ENCODE results near the gene FUT1. TPM values are rescaled to one million over a fixed set of nuclear protein-coding genes. Genes with fewer than 3 reads are reported as not detected.

Gene FUT1
- total and polyA plus RNA-seq, 9 of the 15 experiments (the other 6 are each of a cell fraction or from before 2014, with no cell fraction given), result 2.3 to 18.5 (median 8.8) TPM

- TF ChIP-seq, protein P1, sequence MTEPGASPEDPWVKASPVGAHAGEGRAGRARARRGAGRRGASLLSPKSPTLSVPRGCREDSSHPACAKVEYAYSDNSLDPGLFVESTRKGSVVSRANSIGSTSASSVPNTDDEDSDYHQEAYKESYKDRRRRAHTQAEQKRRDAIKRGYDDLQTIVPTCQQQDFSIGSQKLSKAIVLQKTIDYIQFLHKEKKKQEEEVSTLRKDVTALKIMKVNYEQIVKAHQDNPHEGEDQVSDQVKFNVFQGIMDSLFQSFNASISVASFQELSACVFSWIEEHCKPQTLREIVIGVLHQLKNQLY (CRISPR knock-in tag; conservative IDR thresholded peaks at IDR 0.05), result no peak
- TF ChIP-seq PYGO2 (tag; IDR thresholded peaks at IDR 0.05) (no peak), BRCA1 (IDR thresholded peaks at IDR 0.05) (no peak), BRCA1 (CRISPR knock-in tag; IDR thresholded peaks at IDR 0.05) (no peak), ZNF79 (CRISPR knock-in tag; IDR thresholded peaks at IDR 0.05; ENCODE audit: low read depth) (no peak), NFE2L1 (tag; IDR thresholded peaks at IDR 0.05; ENCODE audit: borderline replicate concordance, low read depth) (no peak), SOX6 (IDR thresholded peaks at IDR 0.05) (no peak), ELF2 (CRISPR knock-in tag; IDR thresholded peaks at IDR 0.05) (no peak), PRMT5 (CRISPR knock-in tag; IDR thresholded peaks at IDR 0.05) (no peak), DPF2 (IDR thresholded peaks at IDR 0.05) (no peak), MNT (conservative IDR thresholded peaks at IDR 0.05) (no peak), CEBPB (tag; IDR thresholded peaks at IDR 0.05) (peak; percentile 79), ZNF318 (IDR thresholded peaks at IDR 0.05; ENCODE audit: borderline replicate concordance in 1 of 2, low read depth in 1 of 2) (no peak), NFIX (CRISPR knock-in tag; IDR thresholded peaks at IDR 0.05; ENCODE audit: low read depth) (no peak), OTX1 (CRISPR knock-in tag; IDR thresholded peaks at IDR 0.05) (no peak), ZNF133 (CRISPR knock-in tag; IDR thresholded peaks at IDR 0.05) (no peak)
- TF ChIP-seq, protein P2, sequence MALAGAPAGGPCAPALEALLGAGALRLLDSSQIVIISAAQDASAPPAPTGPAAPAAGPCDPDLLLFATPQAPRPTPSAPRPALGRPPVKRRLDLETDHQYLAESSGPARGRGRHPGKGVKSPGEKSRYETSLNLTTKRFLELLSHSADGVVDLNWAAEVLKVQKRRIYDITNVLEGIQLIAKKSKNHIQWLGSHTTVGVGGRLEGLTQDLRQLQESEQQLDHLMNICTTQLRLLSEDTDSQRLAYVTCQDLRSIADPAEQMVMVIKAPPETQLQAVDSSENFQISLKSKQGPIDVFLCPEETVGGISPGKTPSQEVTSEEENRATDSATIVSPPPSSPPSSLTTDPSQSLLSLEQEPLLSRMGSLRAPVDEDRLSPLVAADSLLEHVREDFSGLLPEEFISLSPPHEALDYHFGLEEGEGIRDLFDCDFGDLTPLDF (CRISPR knock-in tag; IDR thresholded peaks at IDR 0.05), result no peak
Observed at GRCh38 chr19:48768994-48769713, 16.7 kb upstream of the FUT1 start (continued).

Measured in K562 (cell line).